Measurements from ENCODE around the gene RNF181. TPM values are rescaled to one million over a fixed set of nuclear protein-coding genes. Genes with fewer than 3 reads are reported as not detected.
"Not testable (repeated sequence)": the region's sequence is repeated elsewhere in the genome, so short reads cannot be mapped to it uniquely, and the experiment has no call there.

Gene RNF181
- total and polyA plus RNA-seq, 2 donors (not counting 3 experiments of a cell fraction or from before 2014, with no cell fraction given), result 142 to 629 TPM

DNA sequence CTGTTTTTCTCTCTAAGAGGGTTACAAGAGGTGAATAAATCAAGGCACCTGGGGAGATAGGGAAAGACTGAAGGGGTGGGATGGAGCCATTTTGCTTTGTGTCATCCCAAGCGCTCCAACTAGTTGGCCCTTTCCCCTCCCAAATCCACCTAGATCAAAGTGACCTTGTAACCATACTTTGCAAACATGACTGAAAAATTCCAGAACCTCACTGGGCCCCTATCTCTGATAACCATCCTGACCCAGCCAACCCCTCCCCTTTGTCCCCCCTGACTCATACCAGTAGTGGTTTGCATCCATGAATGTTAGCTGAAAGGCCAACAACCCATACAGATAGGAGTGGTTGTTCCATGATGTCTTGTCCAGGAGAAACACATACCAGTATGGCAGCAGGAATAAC, 37.4 kb upstream of the RNF181 start:
- H3K36me3 ChIP-seq (ENCODE audit: control insufficient read depth in 2 of 2, extremely low read depth in 1 of 2, insufficient read depth in 2 of 2, low read length in 2 of 2), result peaks cover 10 to 25% of the 10 kb centered on the region in 2 experiments
- dilution Hi-C loops (cut with MboI; ENCODE audit: extremely low pct_ligation_motif_present, low sequenced_read_pairs), result no loop called here
- BruUV-seq (replicated peaks), result no TSS peak
- no peaks in the 10 kb centered on the region for H4K20me1 ChIP-seq (replicated peaks; ENCODE audit: control insufficient read depth, extremely low read depth, insufficient read depth, low read length)
- H2AFZ ChIP-seq (ENCODE audit: low read depth, low read length), result no peak overlapping the region
- ChIA-PET CTCF (no interaction called here), POLR2A (no interaction called here)
- H3K27me3 ChIP-seq (ENCODE audit: control insufficient read depth in 2 of 2, insufficient read depth in 2 of 2, low read length in 2 of 2), result no peaks in the 10 kb centered on the region
- intact Hi-C loops (cut with micrococcal nuclease), result no loop called here
- H3K9me1 ChIP-seq (replicated peaks; ENCODE audit: control insufficient read depth, extremely low read depth, insufficient read depth, low read length), result no peaks in the 10 kb centered on the region
- no peak overlapping the region for H3K9ac ChIP-seq (replicated peaks; ENCODE audit: extremely low read depth, insufficient read depth, low read length)
- H3K79me2 ChIP-seq (ENCODE audit: control insufficient read depth, insufficient read depth, low read length), result peaks cover 26% of the 10 kb centered on the region
- no peak for DNase-seq (ENCODE audit: low read depth, low spot score)
- H3K4me3 ChIP-seq (replicated peaks in 1 of 3; ENCODE audit: insufficient read depth in 1 of 3, low read depth in 1 of 3, low read length in 3 of 3), result no peak overlapping the region
- H3K27ac ChIP-seq (ENCODE audit: insufficient read depth, low read depth, low read length), result no peak overlapping the region
- no peak overlapping the region for H3K4me2 ChIP-seq (ENCODE audit: insufficient read depth, low read length)
- peaks cover 9% of the 10 kb centered on the region for H3K4me1 ChIP-seq (ENCODE audit: control insufficient read depth, extremely low read depth, insufficient read depth, low read length)
- no peaks in the 10 kb centered on the region for H3K9me3 ChIP-seq (replicated peaks; ENCODE audit: control insufficient read depth, insufficient read depth, low read length)
- no peak for TF ChIP-seq JUN (IDR thresholded peaks at IDR 0.05; ENCODE audit: borderline replicate concordance, insufficient read depth, insufficient read length, low read depth)
- no peak for TF ChIP-seq POLR2A (IDR thresholded peaks at IDR 0.05; ENCODE audit: low read depth, low read length)
- TF ChIP-seq, protein P1, sequence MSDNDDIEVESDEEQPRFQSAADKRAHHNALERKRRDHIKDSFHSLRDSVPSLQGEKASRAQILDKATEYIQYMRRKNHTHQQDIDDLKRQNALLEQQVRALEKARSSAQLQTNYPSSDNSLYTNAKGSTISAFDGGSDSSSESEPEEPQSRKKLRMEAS (IDR thresholded peaks at IDR 0.05; ENCODE audit: insufficient read depth, insufficient read length), result no peak
- TF ChIP-seq GATA2 (IDR thresholded peaks at IDR 0.05; ENCODE audit: insufficient read depth, insufficient read length, low read depth, low read length), result no peak
- TF ChIP-seq EZH2 (IDR thresholded peaks at IDR 0.05; ENCODE audit: borderline replicate concordance, low read depth, low read length, severe bottlenecking), result no peak
- TF ChIP-seq POLR2AphosphoS5 (IDR thresholded peaks at IDR 0.05; ENCODE audit: insufficient read depth, low read depth, low read length), result no peak
- no peak for TF ChIP-seq FOS (IDR thresholded peaks at IDR 0.05; ENCODE audit: borderline replicate concordance, insufficient read depth, low read length)
- TF ChIP-seq MYC (IDR thresholded peaks at IDR 0.05; ENCODE audit: low read depth, low read length), result no peak
- TF ChIP-seq, protein P2, sequence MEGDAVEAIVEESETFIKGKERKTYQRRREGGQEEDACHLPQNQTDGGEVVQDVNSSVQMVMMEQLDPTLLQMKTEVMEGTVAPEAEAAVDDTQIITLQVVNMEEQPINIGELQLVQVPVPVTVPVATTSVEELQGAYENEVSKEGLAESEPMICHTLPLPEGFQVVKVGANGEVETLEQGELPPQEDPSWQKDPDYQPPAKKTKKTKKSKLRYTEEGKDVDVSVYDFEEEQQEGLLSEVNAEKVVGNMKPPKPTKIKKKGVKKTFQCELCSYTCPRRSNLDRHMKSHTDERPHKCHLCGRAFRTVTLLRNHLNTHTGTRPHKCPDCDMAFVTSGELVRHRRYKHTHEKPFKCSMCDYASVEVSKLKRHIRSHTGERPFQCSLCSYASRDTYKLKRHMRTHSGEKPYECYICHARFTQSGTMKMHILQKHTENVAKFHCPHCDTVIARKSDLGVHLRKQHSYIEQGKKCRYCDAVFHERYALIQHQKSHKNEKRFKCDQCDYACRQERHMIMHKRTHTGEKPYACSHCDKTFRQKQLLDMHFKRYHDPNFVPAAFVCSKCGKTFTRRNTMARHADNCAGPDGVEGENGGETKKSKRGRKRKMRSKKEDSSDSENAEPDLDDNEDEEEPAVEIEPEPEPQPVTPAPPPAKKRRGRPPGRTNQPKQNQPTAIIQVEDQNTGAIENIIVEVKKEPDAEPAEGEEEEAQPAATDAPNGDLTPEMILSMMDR (IDR thresholded peaks at IDR 0.05; ENCODE audit: extremely low read depth in 1 of 2, insufficient read depth in 1 of 2, low read depth in 1 of 2, low read length in 2 of 2), result no peak
- FAIRE-seq, result no peak

DNA sequence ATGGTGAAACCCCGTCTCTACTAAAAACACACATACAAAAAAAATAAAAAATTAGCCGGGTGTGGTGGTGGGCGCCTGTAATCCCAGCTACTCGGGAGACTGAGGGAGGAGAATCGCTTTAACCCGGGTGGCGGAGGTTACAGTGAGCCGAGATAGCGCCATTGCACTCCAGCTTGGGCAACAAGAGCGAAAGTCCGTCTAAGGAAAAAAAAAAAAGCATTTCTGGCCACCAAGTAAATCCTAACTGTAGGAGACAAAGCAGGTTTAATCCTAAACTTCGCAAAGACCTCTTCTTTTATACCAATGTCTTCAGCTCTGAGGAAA, 35.2 kb upstream of the RNF181 start:
- H3K4me1 ChIP-seq (ENCODE audit: control insufficient read depth, extremely low read depth, insufficient read depth, low read length); FAIRE-seq; H3K27ac ChIP-seq (ENCODE audit: insufficient read depth, low read depth, low read length); BruUV-seq (replicated peaks); H3K27me3 ChIP-seq (ENCODE audit: control insufficient read depth in 2 of 2, insufficient read depth in 2 of 2, low read length in 2 of 2); H3K9me1 ChIP-seq (replicated peaks; ENCODE audit: control insufficient read depth, extremely low read depth, insufficient read depth, low read length); intact Hi-C loops (cut with micrococcal nuclease); H2AFZ ChIP-seq (ENCODE audit: low read depth, low read length); H3K9me3 ChIP-seq (replicated peaks; ENCODE audit: control insufficient read depth, insufficient read depth, low read length); DNase-seq (ENCODE audit: low read depth, low spot score); H4K20me1 ChIP-seq (replicated peaks; ENCODE audit: control insufficient read depth, extremely low read depth, insufficient read depth, low read length); dilution Hi-C loops (cut with MboI; ENCODE audit: extremely low pct_ligation_motif_present, low sequenced_read_pairs): not testable (repeated sequence)
- H3K79me2 ChIP-seq (ENCODE audit: control insufficient read depth, insufficient read depth, low read length), result peaks cover 26% of the 10 kb centered on the region
- ChIA-PET POLR2A (interaction anchor here (1.3 kb wide), 1 partner anchor 52 kb away, joined by 4 read pairs; the partner anchor contains the start of gene C2orf68), CTCF (interaction anchor here (1.1 to 2.0 kb wide), 4 partner anchors 8 to 141 kb away, joined by 3 to 8 read pairs (median 4); no protein-coding TSS in a partner anchor)
- peak overlapping the region; percentile 58 to 82 (median 72) for H3K4me3 ChIP-seq (replicated peaks in 1 of 3; ENCODE audit: insufficient read depth in 1 of 3, low read depth in 1 of 3, low read length in 3 of 3)
- peak overlapping the region; percentile 36 for H3K9ac ChIP-seq (replicated peaks; ENCODE audit: extremely low read depth, insufficient read depth, low read length)
- peaks cover 10 to 12% of the 10 kb centered on the region in 2 experiments for H3K36me3 ChIP-seq (ENCODE audit: control insufficient read depth in 2 of 2, extremely low read depth in 1 of 2, insufficient read depth in 2 of 2, low read length in 2 of 2)
- peak overlapping the region; percentile 96 for H3K4me2 ChIP-seq (ENCODE audit: insufficient read depth, low read length)

Data from endothelial cell of umbilical vein (primary cell).